IPS-18a (cell line): Measurements from ENCODE around the gene ASNS.
A peak's percentile ranks its signal among the peaks of the same experiment; 100 is the strongest.
"Not testable (repeated sequence)": the region's sequence is repeated elsewhere in the genome, so short reads cannot be mapped to it uniquely, and the experiment has no call there.

Source experiments
- H3K27ac ChIP-seq: one replicate; pipeline ENCODE4 v1.5.1; 2013; ENCODE audit warnings: low read length
- H3K27me3 ChIP-seq: one replicate; pipeline ENCODE4 v1.6.1; 2013; ENCODE audit warnings: mild to moderate bottlenecking, low read length; ENCODE audit not compliant: control insufficient read depth, insufficient read depth
- H3K36me3 ChIP-seq: one replicate; pipeline ENCODE4 v1.6.1; 2013; ENCODE audit warnings: low read depth, low read length; ENCODE audit not compliant: control insufficient read depth
- H3K4me1 ChIP-seq: one replicate; pipeline ENCODE4 v1.6.1; 2013; ENCODE audit warnings: low read depth, low read length; ENCODE audit not compliant: control insufficient read depth
- H3K4me3 ChIP-seq: one replicate; pipeline ENCODE4 v1.5.1; 2013; ENCODE audit warnings: low read length
- H3K9ac ChIP-seq: one replicate; pipeline ENCODE4 v1.6.1; 2013; ENCODE audit warnings: mild to moderate bottlenecking, low read length, moderate library complexity
- H3K9me3 ChIP-seq: one replicate; pipeline ENCODE4 v1.6.1; 2013; ENCODE audit warnings: low read depth, low read length; ENCODE audit not compliant: control insufficient read depth

Gene ASNS, protein sequence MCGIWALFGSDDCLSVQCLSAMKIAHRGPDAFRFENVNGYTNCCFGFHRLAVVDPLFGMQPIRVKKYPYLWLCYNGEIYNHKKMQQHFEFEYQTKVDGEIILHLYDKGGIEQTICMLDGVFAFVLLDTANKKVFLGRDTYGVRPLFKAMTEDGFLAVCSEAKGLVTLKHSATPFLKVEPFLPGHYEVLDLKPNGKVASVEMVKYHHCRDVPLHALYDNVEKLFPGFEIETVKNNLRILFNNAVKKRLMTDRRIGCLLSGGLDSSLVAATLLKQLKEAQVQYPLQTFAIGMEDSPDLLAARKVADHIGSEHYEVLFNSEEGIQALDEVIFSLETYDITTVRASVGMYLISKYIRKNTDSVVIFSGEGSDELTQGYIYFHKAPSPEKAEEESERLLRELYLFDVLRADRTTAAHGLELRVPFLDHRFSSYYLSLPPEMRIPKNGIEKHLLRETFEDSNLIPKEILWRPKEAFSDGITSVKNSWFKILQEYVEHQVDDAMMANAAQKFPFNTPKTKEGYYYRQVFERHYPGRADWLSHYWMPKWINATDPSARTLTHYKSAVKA

DNA sequence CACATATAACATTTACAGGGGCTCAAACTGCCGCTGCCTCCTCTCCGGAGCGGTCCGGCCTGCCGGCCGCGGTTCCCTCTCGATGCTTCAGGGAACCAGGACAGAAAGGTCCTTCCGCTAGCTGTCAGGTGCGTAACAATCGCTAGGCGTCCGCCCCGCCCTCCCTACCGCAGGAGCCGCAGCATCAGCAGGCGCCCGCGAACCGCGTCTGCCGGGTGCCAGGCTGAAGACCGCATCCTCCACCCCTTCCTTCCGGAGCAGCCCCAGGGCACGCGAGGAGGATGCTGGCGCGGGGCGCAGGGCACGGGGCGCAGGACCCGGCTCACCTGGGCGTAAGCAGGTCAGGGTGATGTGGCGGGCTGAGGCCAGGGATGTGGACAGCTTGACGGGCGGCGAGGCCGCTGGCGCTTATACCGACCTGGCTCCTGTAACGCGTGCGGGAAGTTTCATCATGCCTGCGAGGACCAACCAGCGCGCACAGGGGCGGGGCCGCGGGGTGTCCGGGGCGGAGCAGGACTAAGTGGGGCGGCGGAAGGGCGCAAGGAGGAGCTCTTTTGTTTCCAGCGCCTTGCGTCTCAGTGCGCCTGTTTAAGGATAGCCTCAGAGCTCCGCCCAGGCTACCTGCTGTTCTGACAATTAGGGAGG, at the start of gene ASNS:
TSS of gene ASNS (minus strand) at position 384 of the 645 bp plus-strand sequence. CDS start 3,252 bp downstream, outside the sequence.
- Histone ChIP-seq H3K4me3 (peak within 1 kb of the TSS; percentile 82), H3K27me3 (peaks cover 13% of the 10 kb centered on the region), H3K9me3 (no peaks in the 10 kb centered on the region), H3K27ac (peak within 1 kb of the TSS; percentile 35), H3K9ac (peak within 1 kb of the TSS; percentile 89), H3K4me1 (peaks cover 12% of the 10 kb centered on the region), H3K36me3 (peaks cover 12% of the 10 kb centered on the region)

DNA sequence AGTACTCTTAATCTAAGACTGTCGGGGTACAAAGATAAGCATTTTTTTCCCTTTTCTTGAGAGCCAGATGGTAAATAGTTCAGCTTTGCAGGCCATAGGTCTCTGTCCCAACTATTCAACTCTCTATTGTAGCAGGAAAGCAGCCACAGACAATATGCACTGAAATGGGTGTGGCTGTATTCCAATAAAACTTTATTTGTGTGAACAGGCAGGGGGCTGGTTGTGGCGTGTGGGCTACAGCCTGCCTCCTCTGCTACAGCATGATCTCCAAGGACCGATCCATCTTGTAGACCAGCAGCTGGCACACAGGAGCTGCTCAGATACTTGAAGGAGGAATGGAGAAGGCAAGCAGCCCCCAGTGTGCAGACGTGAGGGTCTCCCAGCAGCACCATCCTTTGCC, 49.0 kb upstream of the ASNS start:
- H3K27ac ChIP-seq, H3K4me3 ChIP-seq, H3K36me3 ChIP-seq, H3K9ac ChIP-seq, H3K4me1 ChIP-seq, H3K27me3 ChIP-seq, H3K9me3 ChIP-seq: not testable (repeated sequence)

DNA sequence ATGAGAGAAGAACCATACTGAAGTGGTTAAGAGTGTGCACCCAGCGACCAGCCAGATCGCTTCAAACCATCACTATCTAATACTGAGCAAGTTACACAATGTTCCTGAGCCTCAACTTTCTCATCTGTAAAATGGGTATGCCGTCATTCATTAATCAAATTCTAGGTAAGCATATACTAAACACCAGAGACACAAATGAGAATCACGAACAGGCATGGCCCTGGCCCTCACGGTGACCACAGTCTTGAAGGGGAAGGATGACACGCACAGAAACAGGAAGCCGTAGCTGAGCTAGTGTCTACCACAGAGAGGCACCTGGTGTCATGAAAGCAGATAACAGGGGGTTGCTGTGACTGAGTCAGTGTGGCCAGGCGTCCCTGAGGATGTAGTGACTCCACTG, 43.1 kb upstream of the ASNS start:
- H3K4me1 ChIP-seq, H3K36me3 ChIP-seq, H3K9me3 ChIP-seq, H3K27ac ChIP-seq, H3K4me3 ChIP-seq, H3K27me3 ChIP-seq, H3K9ac ChIP-seq: not testable (repeated sequence)

DNA sequence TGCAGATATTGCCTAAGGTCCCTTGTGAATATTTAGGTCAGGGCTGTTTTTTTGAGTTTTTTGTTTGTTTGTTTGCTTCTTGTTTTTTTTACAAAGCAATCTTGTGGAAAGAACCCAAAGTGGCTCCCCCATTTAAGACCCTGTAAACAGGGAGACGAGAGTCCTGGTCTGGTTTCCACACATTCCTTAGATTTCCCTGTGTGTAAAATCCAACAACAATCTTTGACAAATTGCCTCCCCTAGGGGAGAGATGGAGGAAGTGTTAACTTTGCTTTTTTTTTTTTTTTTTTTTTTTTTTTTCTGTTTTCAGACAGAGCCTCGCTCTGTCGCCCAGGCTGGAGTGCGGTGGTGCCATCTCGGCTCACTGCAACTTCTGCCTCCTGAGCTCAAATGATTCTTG, 40.1 kb upstream of the ASNS start:
- H3K9me3 ChIP-seq, H3K9ac ChIP-seq, H3K27ac ChIP-seq, H3K4me1 ChIP-seq, H3K27me3 ChIP-seq, H3K36me3 ChIP-seq, H3K4me3 ChIP-seq: not testable (repeated sequence)

DNA sequence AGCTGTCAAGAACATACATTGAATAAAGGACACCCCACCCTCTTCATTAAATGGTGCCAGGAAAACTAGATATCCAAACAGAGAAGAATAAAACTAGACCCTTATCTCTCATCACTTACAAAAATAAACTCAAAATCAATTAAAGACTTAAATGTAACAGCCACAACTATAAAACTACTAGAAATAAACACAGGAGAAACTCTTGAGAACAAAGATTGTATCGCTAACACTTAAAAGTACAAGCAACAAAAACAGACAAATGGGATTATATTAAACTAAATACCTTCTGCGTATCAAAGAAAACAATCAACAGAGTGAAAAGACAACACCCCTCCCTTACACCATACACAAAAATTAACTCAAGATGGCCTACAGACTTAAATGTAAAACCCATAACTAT, 24.7 kb upstream of the ASNS start:
- H3K27me3 ChIP-seq, H3K4me3 ChIP-seq, H3K36me3 ChIP-seq, H3K9ac ChIP-seq, H3K9me3 ChIP-seq, H3K27ac ChIP-seq, H3K4me1 ChIP-seq: not testable (repeated sequence)

DNA sequence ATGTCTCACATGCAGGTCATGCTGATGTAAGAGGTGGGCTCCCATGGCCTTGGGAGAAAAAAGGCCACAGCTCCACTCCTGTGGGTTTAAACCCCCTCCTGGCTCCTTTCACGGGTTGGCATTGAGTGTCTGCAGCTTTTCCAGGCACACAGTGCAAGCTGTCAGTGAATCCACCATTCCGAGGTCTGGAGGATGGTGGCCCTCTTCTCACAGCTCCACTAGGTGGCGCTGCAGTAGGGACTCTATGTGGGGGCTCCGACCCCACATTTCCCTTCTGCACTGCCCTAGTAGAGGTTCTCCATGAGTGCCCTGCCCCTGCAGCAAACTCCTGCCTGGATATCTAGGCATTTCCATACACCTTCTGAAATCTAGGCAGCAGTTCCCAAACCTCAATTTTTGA, 19.5 kb upstream of the ASNS start:
- not testable (repeated sequence) for H3K9me3 ChIP-seq, H3K9ac ChIP-seq, H3K36me3 ChIP-seq, H3K4me1 ChIP-seq, H3K4me3 ChIP-seq, H3K27me3 ChIP-seq, H3K27ac ChIP-seq

DNA sequence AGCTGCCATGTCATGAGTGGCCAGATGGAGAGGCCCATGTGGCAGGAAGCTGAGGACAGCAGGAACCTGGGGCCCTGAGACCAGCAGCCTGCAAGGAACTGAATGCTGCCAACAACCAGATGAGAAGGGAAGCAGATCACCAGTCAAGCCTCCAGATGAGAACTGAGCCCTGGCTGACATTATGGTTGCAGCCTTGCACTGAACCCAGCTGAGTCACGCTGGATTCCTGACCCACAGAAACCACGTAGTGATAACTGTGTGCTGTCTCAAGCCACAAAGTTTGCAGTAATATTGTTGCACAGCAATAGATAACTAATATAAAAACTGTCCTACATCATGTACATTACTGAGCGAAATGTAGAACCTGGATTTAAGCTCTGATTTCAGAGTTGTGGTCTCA, 7.3 kb upstream of the ASNS start:
- not testable (repeated sequence) for H3K4me1 ChIP-seq, H3K27ac ChIP-seq, H3K9me3 ChIP-seq, H3K27me3 ChIP-seq, H3K9ac ChIP-seq, H3K36me3 ChIP-seq, H3K4me3 ChIP-seq

DNA sequence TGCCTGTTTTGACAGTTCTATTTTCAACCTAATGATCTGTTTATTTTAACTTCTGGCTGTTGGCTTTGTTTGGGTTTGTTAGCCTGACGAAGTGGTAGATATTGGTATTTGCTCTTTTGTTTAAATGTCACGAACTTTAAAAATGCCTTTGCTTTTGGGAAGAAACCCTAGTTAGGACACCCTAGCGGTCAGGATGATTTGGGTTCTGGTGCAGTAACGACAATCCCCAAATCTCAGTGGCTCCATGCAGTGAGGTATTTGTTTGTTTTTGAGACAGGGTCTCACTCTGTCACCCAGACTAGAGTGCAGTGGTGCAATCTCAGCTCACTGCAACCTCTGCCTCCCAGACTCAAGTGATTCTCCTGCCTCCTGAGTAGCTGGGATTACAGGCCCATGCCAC, 2.7 kb upstream of the ASNS start:
- H3K36me3 ChIP-seq, H3K4me3 ChIP-seq, H3K27ac ChIP-seq, H3K9ac ChIP-seq, H3K9me3 ChIP-seq: not testable (repeated sequence)
- H3K27me3 ChIP-seq: peaks cover 13% of the 10 kb centered on the region
- peaks cover 12% of the 10 kb centered on the region for H3K4me1 ChIP-seq

DNA sequence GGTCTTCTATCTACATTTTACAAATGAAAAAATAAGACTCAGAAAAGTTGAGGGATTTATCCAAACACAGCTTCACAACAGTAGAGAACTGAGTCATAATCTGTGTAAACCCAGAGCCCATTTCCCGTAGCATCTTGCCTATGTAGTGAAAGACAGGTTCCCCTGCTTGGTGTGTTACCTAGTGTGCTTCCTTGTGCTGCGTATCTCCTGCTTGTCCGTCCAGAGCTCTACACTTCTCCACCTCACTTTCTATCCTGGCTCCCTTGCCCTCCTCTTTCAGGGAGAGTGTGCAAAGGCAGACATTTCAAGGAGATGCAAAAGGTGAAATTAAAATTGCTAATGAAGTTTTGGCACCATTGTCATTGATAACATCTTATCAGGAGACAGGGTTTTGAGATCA, 1.4 kb upstream of the ASNS start:
- no peak overlapping the region for H3K4me3 ChIP-seq
- H3K4me1 ChIP-seq: peaks cover 12% of the 10 kb centered on the region
- H3K27ac ChIP-seq: no peak overlapping the region
- no peaks in the 10 kb centered on the region for H3K9me3 ChIP-seq
- H3K27me3 ChIP-seq: peaks cover 13% of the 10 kb centered on the region
- H3K9ac ChIP-seq: no peak overlapping the region
- H3K36me3 ChIP-seq: peaks cover 4% of the 10 kb centered on the region

DNA sequence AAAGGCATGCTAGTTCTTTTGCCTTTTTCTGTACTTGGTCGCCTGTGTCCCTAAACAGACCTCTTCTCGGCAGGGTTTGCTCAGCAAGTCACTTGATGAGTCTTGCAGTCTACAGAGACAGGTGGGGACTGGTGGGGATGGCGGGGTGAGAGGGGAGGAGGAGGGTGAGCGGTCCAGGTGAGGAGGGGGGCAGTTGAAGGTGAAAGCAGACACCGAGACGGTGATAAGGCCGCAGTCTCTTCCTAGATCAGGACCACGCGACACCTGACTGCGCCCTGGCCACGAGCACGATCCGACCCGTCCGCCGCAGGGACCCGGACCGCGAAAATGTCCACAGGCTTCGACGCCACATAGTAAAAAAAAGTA, 566 bp downstream of the ASNS start:
- Histone ChIP-seq H3K9ac (peak overlapping the region; percentile 89), H3K9me3 (no peaks in the 10 kb centered on the region), H3K36me3 (peaks cover 12% of the 10 kb centered on the region), H3K27ac (peak overlapping the region; percentile 35), H3K27me3 (peaks cover 13% of the 10 kb centered on the region), H3K4me3 (peak overlapping the region; percentile 82), H3K4me1 (peaks cover 12% of the 10 kb centered on the region)

DNA sequence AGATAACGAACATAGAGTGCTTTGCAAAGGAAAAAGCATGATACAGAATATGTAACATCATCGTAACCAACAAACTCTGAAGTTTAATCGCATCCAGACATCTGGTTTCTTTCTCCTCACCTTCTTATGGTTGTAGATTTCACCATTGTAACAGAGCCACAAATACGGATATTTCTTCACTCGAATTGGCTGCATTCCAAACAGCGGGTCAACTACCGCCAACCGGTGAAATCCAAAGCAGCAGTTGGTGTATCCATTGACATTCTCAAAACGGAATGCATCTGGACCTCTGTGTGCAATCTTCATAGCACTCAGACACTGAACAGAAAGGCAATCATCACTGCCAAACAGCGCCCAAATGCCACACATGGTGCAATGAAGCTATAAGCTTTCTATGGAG, 3.4 kb downstream of the ASNS start:
- H3K27ac ChIP-seq: no peak overlapping the region

DNA sequence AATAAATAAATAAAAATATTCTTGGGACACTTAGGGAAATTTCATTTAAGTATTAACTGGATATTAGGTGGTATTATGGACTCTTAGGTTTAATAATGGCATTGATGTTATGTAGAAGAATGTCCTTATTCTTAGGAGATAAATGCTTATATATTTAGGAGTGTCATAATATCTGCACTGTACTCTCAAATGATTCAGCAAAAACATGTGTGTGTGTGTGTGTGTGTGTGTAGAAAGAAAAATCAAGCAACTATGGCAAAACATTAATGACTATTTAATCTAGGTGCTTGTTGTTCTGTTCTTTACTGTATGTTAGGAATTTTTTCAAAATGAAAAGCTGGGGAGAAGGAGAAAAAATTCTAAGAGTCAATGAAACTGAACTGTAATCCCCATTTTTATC, 3.9 kb downstream of the ASNS start:
- Histone ChIP-seq H3K27me3 (peaks cover 8% of the 10 kb centered on the region), H3K36me3 (peaks cover 32% of the 10 kb centered on the region), H3K9ac (no peak overlapping the region), H3K27ac (no peak overlapping the region), H3K4me3 (no peak overlapping the region), H3K9me3 (no peaks in the 10 kb centered on the region), H3K4me1 (peaks cover 6% of the 10 kb centered on the region)

More for the DNA sequence above, 3.4 kb downstream of the ASNS start:
- Histone ChIP-seq H3K27me3 (peaks cover 12% of the 10 kb centered on the region), H3K4me3 (no peak overlapping the region), H3K9ac (no peak overlapping the region), H3K4me1 (peaks cover 11% of the 10 kb centered on the region), H3K36me3 (peaks cover 28% of the 10 kb centered on the region), H3K9me3 (no peaks in the 10 kb centered on the region)
